Thyroid gland (tissue), 4 donors: ENCODE measurements around the gene OTUD5. TPM values are rescaled to one million over a fixed set of nuclear protein-coding genes. Genes with fewer than 3 reads are reported as not detected.

Source experiments
- DNase-seq, 2 donors: peaks; one replicate each; pipeline ENCODE4 v3.0.0-alpha.2; 2019
- H3K27ac ChIP-seq, 3 donors: fragments of 200-600 bp; sonication (generic); 1 replicate in 2 of 3; 2 replicates in 1 of 3; pipeline ENCODE4 v1.5.1; 2016 to 2019; ENCODE audit warnings: mild to moderate bottlenecking in 1 of 3, moderate library complexity in 1 of 3
- H3K27me3 ChIP-seq: fragments of 200-600 bp; sonication (generic); one replicate; pipeline ENCODE4 v1.5.1; 2019
- H3K36me3 ChIP-seq, 2 donors: fragments of 200-600 bp; sonication (generic); one replicate each; pipeline ENCODE4 v1.5.1; 2016 to 2019
- H3K4me1 ChIP-seq, 2 donors: fragments of 200-600 bp; sonication (generic); one replicate each; pipeline ENCODE4 v1.5.1; 2017 to 2019
- H3K4me3 ChIP-seq, 3 donors: fragments of 200-600 bp; sonication (generic); replicated peaks in 1 of 3; 1 replicate in 2 of 3; 2 replicates in 1 of 3; pipeline ENCODE4 v1.5.1; 2016; ENCODE audit warnings: mild to moderate bottlenecking in 1 of 3
- H3K9me3 ChIP-seq: fragments of 200-600 bp; sonication (generic); one replicate; pipeline ENCODE4 v1.5.1; 2017
- CTCF ChIP-seq, 6 experiments: fragments of 200-600 bp in 3 of 6; fragments of 450-650 bp in 3 of 6; sonication (generic) in 3 of 6; IDR thresholded peaks; one replicate each; pipeline ENCODE4 v1.5.1; 2016 to 2019; ENCODE audit warnings: antibody characterized with exemption in 6 of 6, mild to moderate bottlenecking in 2 of 6, inconsistent platforms in 1 of 6, moderate library complexity in 1 of 6
- POLR2A ChIP-seq, 2 donors: fragments of 450-650 bp; IDR thresholded peaks; one replicate each; pipeline ENCODE4 v1.6.1; 2017; ENCODE audit warnings: antibody characterized with exemption in 2 of 2, mild to moderate bottlenecking in 2 of 2, moderate library complexity in 1 of 2
- WGBS, 2 donors: methylation state at CpG; one replicate each; pipeline ENCODE4 v1.1.5; 2017; 5-methylcytosine and 5-hydroxymethylcytosine counted together
- intact Hi-C: fragments of 100-400 bp; cut with DNase I; formaldehyde crosslinking; loops from one replicate; pipeline ENCODE4 v1.15.1; 2023
- total RNA-seq, 4 donors: library from RNA; depleted of rRNA; stranded (reverse); fragments of >200 nt; gene quantifications; one replicate each; pipeline ENCODE4 v1.2.3, GENCODE V29; 2016

Gene OTUD5
- total RNA-seq, 4 donors from 2014 or later = 33.9 to 52.4 (median 43.3) TPM

DNA sequence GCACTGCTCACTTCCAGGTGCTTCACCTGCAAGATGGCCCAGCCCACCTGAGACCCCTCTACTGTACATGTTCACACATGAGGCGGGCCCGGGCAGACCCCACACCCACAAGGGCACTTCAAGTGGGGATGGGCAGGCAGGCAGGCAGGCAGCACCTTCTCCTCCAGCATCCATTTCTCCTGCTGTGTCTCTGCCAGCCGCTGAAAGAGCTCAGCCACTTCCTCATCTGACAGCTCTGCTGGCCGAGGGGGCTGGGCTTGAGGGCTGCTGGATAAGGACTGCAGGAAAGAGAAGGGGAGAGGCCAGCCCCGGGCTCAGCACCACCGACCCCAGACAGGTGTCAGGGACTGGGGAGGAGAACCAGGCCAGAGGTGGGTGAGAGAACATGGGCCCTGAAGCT, 18.7 kb upstream of the OTUD5 start:
- no peak overlapping the region for H3K27ac ChIP-seq
- no peak for TF ChIP-seq POLR2A (IDR thresholded peaks at IDR 0.05)
- no peaks in the 10 kb centered on the region for H3K9me3 ChIP-seq
- peaks cover 3 to 11% of the 10 kb centered on the region in 2 donors for H3K36me3 ChIP-seq
- no peak for DNase-seq
- H3K27me3 ChIP-seq = no peaks in the 10 kb centered on the region
- H3K4me3 ChIP-seq = no peak overlapping the region
- intact Hi-C loops = no loop called here
- WGBS, 2 donors = 33 to 53% methylated on average over 3 of the region's 6 CpGs
- H3K4me1 ChIP-seq = peaks cover 7 to 8% of the 10 kb centered on the region in 2 donors

- peaks cover 7 to 8% of the 10 kb centered on the region in 2 donors for H3K4me1 ChIP-seq
- no peak overlapping the region for H3K27ac ChIP-seq
- DNase-seq = no peak
- H3K27me3 ChIP-seq = no peaks in the 10 kb centered on the region
- H3K4me3 ChIP-seq = no peak overlapping the region
- 91 to 98% methylated on average over 5 of the region's 5 CpGs for WGBS, 2 donors
- peaks cover 0 to 7% of the 10 kb centered on the region in 2 donors for H3K36me3 ChIP-seq
- TF ChIP-seq CTCF (IDR thresholded peaks at IDR 0.05) (no peak), POLR2A (IDR thresholded peaks at IDR 0.05) (no peak)
- intact Hi-C loops = no loop called here
- H3K9me3 ChIP-seq = no peaks in the 10 kb centered on the region
These were observed 18.1 kb upstream of the OTUD5 start for GRCh38 chrX:48975541-48975940.

DNA sequence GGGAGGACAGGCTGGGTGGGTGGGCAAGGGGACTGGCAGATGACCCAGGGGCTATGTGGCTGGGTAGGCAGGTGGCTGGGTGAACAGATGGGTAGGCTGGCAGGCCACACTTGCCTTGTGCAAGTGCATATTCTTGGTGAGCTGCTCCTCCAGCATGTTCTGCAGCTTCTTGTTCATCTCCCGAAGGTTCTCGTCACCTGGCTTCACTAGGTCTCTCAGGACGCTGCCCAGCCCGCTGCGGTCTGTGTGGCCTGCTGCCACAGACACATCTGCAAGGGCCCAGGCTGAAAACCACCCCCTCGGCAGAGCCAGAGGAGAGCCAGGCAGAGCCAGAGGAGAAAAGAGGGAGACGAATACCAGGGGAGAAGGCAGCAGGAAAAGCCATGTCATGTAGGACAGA, 17.6 kb upstream of the OTUD5 start:
- H3K36me3 ChIP-seq = peaks cover 0 to 7% of the 10 kb centered on the region in 2 donors
- TF ChIP-seq POLR2A (IDR thresholded peaks at IDR 0.05) = no peak
- no peak for TF ChIP-seq CTCF (IDR thresholded peaks at IDR 0.05)
- intact Hi-C loops = no loop called here

DNA sequence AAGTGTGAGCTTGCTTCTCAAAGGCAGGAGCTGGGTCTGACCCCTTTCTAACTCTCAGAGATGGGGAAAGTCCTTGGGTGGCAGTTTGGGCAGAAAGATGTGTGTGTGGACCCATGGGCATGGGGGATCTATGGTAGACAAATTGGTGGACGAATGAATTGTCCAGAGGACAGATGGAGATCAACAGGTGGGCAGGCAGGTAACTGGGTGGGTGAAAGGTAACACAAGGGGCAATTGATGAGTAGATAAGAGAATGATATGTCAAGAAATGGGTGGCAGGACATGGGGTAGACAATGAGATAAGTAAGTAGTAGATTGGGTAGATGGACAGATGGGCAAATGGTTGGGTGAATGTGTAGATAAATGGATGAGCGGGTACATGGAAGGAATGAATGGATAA, 17.2 kb upstream of the OTUD5 start:
- H3K9me3 ChIP-seq = no peaks in the 10 kb centered on the region
- H3K4me3 ChIP-seq = no peak overlapping the region
- H3K36me3 ChIP-seq = peaks cover 0 to 7% of the 10 kb centered on the region in 2 donors
- H3K4me1 ChIP-seq = peaks cover 7 to 8% of the 10 kb centered on the region in 2 donors
- H3K27me3 ChIP-seq = no peaks in the 10 kb centered on the region
- intact Hi-C loops = no loop called here
- H3K27ac ChIP-seq = no peak overlapping the region
- no peak for TF ChIP-seq POLR2A (IDR thresholded peaks at IDR 0.05)
- TF ChIP-seq CTCF (IDR thresholded peaks at IDR 0.05) = no peak
- DNase-seq = no peak
- 84 to 89% methylated on average over 2 of the region's 2 CpGs for WGBS, 2 donors

More for the DNA sequence above, 17.6 kb upstream of the OTUD5 start:
- DNase-seq = no peak
- Histone ChIP-seq H3K9me3 (no peaks in the 10 kb centered on the region), H3K27ac (no peak overlapping the region), H3K4me3 (no peak overlapping the region), H3K4me1 (peaks cover 7 to 8% of the 10 kb centered on the region in 2 donors), H3K27me3 (no peaks in the 10 kb centered on the region)
- 67 to 100% methylated on average over 1 to 7 of the region's 7 CpGs for WGBS, 2 donors

DNA sequence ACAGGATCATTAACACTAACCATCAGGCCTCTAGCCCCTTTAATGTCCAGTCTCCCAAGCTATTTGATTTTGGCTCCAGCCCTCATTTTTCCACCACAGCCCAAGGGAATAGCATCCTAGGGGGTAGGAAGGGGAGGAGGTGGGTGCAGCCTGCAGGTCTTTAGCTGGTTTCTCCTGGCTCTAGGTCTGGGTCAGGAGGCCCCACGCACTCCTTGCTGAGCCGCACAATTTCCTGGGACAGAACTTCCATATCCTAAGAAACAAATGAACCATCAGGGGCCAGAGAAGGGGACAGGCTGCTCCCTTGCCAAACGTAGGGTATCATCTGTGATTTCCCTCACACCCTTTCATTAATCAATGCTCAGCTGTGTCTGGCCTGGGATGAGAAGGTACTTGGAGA, 16.6 kb upstream of the OTUD5 start:
- intact Hi-C loops = no loop called here

More for the DNA sequence above, 16.6 kb upstream of the OTUD5 start:
- H3K27ac ChIP-seq = no peak overlapping the region
- H3K9me3 ChIP-seq = no peaks in the 10 kb centered on the region
- 100% methylated on average over 3 of the region's 3 CpGs; no CpG with 5 or more reads in 1 of the 2 donors for WGBS, 2 donors
- H3K4me3 ChIP-seq = no peak overlapping the region
- H3K36me3 ChIP-seq = peaks cover 0 to 7% of the 10 kb centered on the region in 2 donors
- DNase-seq = no peak
- no peaks in the 10 kb centered on the region for H3K27me3 ChIP-seq
- TF ChIP-seq CTCF (IDR thresholded peaks at IDR 0.05) (no peak), POLR2A (IDR thresholded peaks at IDR 0.05) (no peak)
- H3K4me1 ChIP-seq = peaks cover 7 to 8% of the 10 kb centered on the region in 2 donors
